Left forelimb (tissue), 1 donor: Measurements from ENCODE around the gene MICOS13.
A peak's percentile ranks its signal among the peaks of the same experiment; 100 is the strongest.
"Not testable (repeated sequence)": the region's sequence is repeated elsewhere in the genome, so short reads cannot be mapped to it uniquely, and the experiment has no call there.

Source experiments
- DNase-seq: peaks from one replicate; pipeline ENCODE4 v3.0.0-alpha.2; 2018; ENCODE audit warnings: low spot score

Gene MICOS13, protein sequence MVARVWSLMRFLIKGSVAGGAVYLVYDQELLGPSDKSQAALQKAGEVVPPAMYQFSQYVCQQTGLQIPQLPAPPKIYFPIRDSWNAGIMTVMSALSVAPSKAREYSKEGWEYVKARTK

DNA sequence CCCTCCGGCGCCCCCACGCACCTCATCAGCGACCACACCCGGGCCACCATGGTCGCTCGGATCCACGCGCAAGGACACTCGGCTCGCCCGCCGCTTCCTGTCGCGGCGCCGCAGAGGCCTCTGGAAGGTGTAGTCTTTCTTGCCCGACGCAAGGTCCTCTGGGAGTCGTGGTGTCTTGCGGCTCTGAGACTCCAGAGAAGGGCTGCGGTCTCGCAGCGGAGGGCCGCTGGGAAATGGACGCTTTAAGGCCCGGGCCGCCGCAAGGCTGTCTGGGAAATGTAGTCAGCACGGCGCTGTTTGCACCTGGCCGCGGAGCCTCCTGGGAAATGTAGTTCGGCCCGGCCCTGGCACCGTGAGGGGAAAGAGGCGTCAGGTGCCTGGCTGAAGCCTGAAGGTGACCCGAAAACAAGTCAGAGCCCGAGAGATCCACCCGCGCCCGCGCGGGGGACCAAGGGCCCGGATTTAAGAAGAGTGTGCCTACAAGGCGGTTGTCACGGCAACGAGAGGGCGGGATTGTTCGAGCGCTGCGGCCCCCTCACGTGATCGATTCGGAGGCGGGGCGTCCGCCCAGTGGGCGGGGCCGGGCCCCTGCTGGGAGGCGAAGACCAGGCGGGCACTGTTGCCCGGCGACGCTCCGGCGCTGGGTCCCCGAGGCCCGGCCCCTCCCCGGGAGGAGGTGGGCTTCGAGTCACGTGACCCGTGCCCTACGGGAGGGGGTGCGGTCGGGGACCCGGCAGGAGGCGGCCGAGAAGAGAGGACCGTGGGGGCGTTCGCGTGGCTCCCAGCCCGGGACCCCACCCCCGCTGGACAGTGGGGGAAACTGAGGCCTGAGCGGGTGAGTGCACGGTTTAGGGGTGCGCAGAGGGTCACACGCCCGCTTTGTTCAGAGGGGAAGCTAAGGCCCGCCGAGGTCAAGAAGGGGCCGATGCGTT is at the start of gene MICOS13, which contains the start of gene HSD11B1L:
Gene MICOS13, minus strand, starts transcription at position 80 of the 932 bp plus-strand sequence. Its CDS starts 30 bp downstream, at position 50.
Gene HSD11B1L, plus strand, starts transcription at position 591 of the 932 bp plus-strand sequence. CDS start 3,806 bp downstream, outside the sequence.
- DNase-seq: peak; percentile 98

DNA sequence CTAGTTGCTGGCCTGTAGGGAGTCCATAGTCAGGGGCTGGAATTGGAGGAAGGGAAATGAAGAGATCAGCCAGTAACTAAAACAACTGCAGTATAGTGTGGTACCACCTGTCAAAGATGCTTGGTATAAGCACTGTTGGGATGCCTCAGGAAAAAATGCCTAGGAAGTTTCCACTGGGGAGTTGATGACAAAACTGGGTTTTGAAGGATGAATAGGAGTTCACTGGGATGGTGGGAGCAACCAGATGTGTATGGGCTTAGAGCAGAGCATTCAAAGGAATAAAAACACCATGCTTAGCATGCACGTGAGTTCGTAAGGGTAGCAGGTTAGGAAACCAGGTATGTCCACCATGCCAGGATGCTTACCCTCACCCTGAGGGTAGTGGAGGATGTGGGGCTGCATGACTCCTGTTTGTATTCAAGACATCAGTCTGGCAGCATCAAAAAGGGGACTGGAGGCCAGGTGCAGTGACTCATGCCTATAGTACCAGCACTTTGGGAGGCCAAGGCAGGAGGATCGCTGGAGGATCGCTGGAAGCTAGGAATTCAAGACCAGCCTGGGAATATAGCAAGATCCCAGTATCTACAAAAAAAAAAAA is 47.2 kb upstream of the MICOS13 start:
- DNase-seq: no peak

DNA sequence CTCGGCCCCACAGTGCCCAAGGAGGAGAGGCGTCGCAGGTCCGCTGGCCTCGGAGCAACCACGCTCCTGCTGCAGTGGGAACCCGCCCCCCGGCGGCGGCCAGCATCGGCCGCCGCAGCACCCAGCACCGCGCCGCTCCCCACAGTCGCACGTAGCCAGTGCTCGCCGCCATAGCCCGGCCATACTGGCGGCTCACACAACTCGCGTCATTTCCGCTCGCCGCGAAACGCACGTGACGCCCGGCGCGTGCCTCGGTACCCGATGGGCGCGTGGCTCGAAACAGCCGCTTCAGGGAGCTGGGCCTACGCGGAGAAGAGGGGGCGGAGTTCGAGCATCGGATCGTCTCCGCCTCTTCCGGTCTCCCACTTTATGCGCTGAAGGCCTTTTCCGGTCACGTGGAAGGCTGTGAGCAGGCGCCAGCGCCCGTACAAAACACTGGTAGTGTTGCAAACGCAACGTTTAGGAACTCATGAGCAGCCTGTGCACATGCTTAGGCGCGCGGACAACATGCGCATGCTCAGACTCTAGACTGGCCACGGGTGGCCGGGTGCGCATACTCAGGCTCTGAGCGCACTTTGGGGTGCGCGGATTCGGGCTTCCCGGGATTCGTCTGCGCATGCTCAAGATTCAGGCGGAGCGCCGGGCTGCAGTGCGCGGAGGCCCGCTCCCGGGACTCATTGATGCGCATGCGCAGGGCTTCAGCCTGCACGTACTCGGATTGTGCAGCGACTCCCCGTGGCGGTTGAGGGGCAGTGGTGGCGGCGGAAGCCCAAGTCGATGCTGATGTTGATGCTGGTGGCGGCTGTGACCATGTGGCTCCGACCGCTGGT is 39.9 kb upstream of the MICOS13 start, which contains the start of the genes CATSPERD and LONP1:
Gene CATSPERD, plus strand, starts transcription at position 677 of the 830 bp plus-strand sequence. Its CDS starts 101 bp downstream, at position 778.
Gene LONP1, minus strand, starts transcription at position 186 of the 830 bp plus-strand sequence. Its CDS starts 14 bp downstream, at position 172.
- peak; percentile 99 for DNase-seq

DNA sequence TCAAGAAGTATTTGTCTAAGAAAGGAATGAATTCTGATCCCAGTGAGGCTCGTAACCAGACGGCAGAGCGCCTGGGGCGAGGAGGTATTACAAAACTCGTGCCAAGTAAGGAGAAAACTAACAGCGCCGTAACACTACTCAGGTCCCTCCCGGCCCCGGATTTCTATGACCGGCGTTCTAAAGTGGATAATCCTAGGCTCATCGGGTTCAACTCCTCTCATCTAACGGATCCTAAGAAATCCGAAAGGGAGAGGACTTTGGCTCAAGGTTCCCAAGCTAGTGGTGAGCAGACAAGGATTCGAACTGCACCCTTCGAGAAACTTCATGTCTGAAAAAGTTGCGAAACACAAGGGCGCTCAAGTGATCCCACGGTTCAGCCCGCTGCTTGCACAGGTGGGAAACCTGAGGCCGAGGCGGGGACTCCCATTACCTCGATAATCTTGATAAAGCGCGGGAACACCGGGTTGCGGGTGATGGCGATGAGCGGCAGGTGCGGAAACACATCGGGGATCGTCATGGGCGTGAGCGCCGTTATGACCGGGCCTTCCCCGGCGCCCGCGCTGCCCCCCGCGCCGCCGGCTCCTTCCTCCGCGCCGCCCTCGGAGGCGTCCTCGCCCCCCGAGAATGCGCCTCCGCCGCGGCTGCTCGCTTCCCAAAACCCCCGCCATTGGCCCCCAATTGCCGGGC is 39.1 kb upstream of the MICOS13 start:
- no peak for DNase-seq

DNA sequence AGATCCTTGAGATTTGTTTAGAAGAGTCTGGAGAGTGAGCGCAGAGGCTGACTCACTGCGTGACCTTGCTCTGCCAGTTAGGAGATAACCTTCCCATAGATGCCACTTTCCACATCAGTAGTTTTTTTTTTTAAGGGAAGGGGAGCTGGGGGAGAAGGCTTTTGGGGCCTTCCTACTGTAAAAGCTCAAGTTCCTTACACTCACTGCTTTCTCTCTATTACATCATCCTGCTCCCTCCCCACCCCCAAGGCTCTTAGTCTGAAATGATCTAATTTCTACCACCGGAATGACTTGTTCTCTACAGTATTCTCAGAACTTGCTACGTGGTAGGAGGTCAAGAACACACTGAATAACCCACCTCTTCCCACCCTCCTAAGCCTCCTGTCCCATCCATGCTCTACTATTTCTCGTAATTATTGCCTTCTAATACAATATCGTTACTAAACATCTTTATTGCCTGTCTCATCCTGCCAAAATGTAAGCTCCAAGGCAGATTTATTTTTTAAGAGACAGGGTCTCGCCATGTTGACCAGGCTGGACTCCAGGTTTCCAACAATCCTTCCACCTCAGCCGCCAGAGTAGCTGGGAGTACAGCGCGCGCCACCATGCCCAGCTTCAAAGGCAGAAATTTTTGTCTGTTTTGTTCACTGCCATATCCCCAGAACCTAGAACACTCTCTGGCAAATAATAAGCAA is 38.4 kb upstream of the MICOS13 start:
- no peak for DNase-seq

DNA sequence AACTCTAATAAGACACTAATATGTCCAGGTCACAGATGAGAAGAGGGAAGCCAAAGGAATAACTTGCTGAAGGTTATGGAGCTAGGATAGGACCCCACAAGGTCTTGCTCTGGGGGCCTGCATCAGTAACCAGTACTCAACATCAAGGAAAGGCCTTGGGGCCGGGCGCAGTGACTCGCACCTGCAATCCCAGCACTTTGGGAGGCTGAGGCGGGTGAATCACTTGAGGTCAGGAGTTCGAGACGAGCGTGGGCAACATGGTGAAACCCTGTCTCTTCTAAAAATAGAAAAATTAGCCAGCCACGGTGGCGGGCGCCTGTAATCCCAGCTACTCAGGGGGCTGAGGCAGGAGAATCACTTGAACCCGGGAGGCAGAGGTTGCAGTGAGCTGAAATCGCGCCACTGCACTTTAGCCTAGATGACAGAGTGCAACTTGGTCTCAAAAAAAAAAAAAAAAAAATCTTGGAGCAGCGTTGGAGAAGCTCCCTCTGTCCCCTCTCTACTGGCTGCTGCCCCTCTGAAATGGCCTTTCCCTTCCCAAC is 37.8 kb upstream of the MICOS13 start:
- no peak for DNase-seq

DNA sequence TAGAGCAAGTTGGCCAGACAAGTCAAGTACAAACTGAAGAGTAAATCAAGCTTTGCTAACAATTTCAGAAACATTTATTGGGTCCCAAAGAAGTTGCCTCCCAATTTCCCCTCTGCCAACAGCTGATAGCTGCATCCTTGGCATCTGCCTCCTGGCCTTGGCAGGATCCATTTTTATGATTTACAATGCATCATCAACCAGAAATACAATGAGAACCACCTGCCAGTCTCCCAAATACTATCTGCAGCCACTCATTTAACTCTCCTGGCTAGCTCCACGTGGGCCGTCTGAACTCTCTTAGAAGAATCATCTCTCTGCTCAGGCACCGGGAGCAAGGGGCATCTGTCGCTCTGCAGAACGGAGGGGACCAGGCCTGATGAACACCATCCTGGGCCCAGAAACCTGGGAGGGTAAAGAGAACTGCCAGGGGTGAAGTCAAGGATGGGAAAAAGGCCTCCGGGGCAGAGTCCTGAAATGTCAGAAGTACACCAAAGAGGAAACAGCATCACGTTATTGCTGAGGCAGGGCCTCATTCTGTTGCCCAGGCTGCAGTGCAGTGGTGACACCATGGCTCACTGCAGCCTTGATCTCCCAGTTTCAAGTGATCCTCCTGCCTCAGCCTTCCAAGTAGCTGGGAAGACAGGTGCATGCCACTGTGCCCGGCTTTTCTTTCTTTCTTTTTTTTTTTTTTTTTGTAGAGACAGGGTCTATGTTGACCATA is 37.1 kb upstream of the MICOS13 start:
- no peak for DNase-seq

DNA sequence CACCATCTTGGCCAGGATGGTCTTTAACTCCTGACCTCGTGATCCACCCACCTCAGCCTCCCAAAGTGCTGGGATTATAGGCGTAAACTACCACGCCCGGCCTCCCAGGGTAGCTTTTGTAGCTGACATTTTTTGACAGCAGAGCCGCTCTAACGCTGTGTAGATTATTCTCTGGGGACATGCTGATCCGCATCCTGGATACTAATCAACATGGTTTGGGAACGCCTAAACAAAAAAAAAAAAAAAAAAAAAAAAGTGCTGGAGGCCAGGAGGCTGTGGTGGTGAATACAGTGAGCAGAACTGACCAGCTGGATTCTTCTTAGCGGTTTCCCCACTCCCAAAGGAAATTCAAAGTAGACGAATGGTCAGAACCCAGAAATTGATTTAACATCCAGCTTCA is 34.5 kb upstream of the MICOS13 start:
- DNase-seq: no peak

DNA sequence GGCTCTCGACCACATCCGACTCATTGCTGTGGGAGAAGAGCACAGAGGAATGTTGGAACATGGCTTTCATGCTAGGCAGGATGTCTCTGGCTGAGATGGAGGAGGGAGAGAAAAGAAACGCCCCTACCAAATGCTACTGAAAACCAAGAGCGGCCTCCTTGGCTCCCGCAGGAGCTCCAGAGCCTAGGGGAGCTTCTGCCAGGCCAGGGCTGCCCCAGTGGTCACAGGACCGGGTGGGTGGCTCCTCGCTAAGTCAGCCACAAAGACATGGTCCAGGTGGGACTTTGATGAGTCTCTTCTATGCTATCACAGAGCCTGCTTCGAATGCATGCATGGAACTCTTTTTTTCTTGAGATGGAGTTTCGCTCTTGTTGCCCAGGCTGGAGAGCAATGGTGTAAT is 32.9 kb upstream of the MICOS13 start:
- DNase-seq: no peak

DNA sequence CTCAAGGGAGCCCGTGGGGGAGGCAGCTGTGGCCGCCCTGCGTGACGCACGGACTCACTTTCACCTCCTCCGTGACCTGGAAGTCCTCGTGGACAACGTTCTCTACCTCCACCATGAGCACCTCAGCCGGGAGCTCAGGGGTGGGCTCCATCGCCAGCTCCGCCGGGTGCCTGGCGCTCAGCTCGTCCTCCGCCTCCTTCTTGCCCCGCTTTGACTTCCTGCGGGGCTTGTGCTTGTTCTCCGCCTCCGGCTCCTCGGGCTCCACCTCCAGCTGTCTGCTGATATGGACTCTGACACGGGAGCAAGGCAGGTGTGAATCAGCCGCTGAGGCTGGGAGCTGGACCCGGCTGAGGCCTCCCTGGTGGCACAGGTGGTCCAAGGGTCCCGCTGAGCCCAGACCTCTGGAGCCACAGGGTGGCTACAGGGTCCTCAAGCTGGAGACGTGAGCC is 31.4 kb upstream of the MICOS13 start:
- DNase-seq: no peak

DNA sequence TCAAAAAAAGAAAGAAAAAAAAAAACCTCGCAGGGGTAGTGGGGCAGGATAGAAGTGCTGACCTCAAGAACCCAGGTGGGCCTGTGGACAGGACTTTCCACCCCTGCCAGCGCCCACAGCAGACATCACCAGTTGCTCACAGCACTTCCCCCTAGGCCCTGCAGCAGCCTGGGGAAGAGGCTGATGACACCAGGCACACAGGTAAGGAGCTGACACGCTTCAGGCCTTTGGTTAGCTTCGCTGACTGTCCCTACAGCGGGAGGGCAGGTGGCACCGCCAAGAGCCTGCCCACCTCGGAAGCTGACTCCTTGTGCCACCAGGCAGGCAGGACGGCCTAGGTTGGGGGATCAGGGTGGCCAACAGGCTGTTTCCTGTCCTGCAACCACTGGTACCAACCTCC is 30.7 kb upstream of the MICOS13 start:
- no peak for DNase-seq

DNA sequence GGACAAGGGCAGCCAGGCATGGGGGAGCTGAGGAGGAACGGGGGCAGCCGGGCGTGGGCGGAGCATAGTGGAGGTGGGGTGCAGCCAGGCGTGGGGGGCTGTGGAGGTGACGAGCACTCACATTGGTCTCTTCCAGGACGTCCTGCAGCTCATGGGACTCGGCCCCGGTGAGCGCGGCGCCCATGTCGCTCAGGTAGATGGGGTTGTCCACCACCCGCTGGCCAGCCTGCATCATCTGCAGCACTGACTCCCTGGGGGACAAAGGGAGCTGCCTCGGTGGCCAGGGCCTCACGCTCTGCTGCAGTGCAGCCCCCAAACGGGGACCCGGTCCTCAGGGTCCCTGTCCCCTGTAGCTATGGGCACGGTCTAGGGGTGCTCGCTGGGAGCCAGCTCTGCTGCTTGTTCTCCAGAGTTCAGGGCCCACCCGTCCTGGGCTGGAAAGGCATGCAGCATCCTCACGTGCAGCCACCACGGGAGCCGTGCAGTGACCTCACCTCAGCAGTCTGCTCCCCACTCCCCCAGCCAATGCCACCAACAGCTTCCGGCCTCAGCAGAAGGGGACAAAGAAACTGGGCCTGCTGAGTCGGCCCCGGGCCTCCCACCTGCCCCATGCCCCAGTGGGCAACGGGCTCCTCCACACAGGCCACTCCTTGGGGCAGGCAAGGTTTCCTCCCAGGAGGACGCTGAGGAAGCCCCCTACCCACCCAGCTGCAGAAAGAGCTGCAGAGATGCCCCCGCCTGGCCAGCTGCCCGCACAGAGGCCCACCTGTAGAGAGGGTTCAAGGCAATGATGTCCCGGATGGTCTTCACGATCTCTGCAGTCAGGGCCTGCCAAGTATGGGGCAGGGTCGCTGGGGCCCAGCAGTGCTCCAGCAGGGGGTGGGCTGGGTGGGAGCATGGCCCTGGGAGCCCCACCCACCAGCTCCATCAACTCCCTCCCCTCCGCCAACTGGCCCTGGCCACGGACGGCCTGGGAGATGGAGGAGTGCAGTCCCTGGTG is 27.6 kb upstream of the MICOS13 start:
- no peak for DNase-seq

DNA sequence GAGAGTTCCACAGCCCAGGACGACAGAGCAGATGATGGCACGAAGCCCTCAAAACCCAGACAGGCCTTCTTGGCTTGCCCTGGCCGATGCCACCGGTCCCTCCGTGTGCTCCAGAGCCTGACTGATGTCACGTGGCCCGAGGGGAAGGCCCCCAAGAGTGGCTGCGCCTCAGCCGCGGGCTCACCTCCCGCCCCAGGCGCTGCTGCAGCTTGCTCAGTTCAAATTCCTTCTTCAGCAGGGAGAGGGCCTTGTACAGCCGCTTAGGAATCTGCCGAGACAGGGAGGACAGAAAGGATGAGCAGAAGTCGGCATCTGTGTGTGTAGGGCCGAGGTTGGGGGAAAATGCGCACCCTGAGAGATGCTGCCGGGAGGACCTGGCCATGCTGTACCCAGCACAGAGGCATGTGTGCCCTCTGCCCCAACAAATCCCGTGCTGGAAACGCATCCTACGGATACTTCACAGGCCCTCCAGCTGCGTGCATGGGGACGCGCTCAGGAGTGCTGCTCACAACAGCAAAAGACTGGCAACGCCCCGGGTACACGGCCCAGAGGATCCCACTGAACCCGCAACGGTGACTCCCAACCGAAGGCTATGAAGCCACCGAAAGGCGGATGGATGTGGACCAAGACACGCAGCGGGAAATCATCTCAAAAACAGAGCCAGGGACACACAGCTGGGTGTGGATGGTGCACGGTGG is 26.7 kb upstream of the MICOS13 start:
- DNase-seq: no peak

DNA sequence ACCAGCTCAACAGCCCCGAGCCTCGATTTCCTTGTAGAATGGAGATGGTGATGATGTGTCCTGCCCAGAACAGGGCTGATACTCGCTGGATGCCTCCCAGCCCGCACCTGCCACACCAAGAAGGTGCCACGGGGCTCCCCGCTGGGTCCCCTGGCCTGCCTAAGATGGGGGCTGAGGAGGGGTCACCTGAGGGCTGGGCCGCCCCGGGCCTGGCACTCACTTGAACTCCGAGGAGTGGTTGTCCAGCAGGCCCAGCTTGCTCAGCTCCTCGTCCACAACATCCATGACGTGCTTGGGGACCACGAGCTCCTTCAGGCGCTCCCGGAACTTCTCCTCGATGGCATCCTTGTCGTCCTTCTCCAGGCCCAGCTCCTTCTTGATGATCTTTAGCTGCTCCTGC is 25.2 kb upstream of the MICOS13 start:
- DNase-seq: no peak

DNA sequence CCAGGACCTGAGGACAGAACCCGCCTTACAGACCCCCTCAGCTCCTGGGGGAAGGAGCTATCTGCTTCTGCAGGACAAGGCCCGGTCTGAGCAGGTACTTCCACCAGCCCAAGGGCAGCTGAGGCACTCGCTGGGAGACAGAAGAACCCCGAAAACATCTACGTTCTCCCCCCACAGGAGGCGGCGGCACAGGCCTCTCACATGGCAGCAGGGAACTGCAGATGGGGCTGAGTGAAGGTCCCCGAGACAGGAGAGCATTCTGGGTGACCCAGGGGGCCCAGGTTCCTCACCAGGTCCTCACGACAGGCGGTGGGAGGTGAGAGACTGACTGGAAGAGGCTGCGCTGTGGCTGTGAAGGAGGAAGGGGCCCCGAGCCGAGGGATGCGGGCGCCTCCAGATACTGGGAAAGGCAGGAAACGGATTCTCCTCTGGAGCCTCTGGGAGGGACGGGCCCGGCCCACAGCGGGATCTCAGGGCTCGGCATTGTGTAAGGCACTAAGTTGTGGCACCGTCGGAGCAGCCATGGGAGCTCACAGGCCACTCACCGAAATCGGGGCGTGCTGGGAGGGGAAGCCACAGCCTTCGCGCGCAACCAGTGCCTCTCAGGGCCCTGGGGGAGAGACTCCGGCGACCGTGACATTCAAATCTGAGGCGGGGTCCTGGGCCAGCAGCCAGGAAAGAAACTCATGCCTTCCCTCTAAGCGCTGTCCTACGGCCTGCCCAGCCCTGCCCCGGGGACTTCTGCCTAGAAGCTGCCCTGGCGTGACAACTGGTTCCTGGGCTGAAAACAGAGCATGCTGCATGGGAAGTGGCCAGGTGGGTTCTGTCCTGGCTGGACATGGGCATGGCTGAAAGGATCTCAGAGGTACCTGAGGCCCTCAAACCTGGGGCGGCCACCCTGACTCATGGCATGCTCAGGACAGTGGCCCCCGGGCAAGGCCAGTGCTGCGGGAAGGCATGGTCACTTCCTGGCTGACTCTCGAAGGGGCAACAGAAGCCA is 23.8 kb upstream of the MICOS13 start:
- no peak for DNase-seq

DNA sequence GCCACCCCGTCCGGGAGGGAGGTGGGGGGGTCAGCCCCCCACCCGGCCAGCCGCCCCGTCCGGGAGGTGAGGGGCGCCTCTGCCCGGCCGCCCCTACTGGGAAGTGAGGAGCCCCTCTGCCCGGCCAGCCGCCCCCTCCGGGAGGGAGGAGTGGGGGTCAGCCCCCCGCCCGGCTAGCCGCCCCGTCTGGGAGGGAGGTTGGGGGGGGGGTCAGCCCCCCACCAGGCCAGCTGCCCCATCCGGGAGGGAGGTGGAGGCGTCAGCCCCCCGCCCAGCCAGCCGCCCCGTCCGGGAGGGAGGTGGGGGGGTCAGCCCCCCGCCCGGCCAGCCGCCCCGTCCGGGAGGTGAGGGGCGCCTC is 21.7 kb upstream of the MICOS13 start:
- DNase-seq: not testable (repeated sequence)
